CD14-positive monocyte (primary cell): Measurements from ENCODE around the gene KLC1. TPM values are rescaled to one million over a fixed set of nuclear protein-coding genes. Genes with fewer than 3 reads are reported as not detected.

Experiments used
- DNase-seq, 3 donors: peaks; one replicate each; pipeline ENCODE4 v3.0.0-alpha.2; 2011 to 2022
- H2AFZ ChIP-seq: 2 replicates; pipeline ENCODE4 v1.6.0; 2012; ENCODE audit warnings: mild to moderate bottlenecking, low read depth, low read length, inconsistent platforms; ENCODE audit not compliant: insufficient read depth, poor library complexity, severe bottlenecking
- H3K27ac ChIP-seq, 2 donors: 1 replicate in 1 of 2; 2 replicates in 1 of 2; pipeline ENCODE4 v1.5.1; 2012 to 2013; ENCODE audit warnings: low read length in 2 of 2, control low read depth in 1 of 2, inconsistent platforms in 1 of 2, low read depth in 1 of 2, mild to moderate bottlenecking in 1 of 2
- H3K27me3 ChIP-seq, 2 donors: one replicate each; pipeline versions ENCODE4 v1.6.0 to v1.6.1; 2011 to 2013; ENCODE audit warnings: low read length in 2 of 2; ENCODE audit not compliant: control insufficient read depth in 2 of 2, insufficient read depth in 2 of 2
- H3K36me3 ChIP-seq, 2 donors: replicated peaks in 1 of 2; 1 replicate in 1 of 2; 2 replicates in 1 of 2; pipeline versions ENCODE4 v1.5.1 to v1.6.1; 2012 to 2013; ENCODE audit warnings: low read length in 2 of 2, control low read depth in 1 of 2, inconsistent platforms in 1 of 2, mild to moderate bottlenecking in 1 of 2; ENCODE audit not compliant: insufficient read depth in 2 of 2, control insufficient read depth in 1 of 2
- H3K4me1 ChIP-seq, 2 donors: 1 replicate in 1 of 2; 2 replicates in 1 of 2; pipeline versions ENCODE4 v1.5.1 to v1.6.1; 2012 to 2013; ENCODE audit warnings: low read length in 2 of 2, control low read depth in 1 of 2, inconsistent platforms in 1 of 2, mild to moderate bottlenecking in 1 of 2, moderate library complexity in 1 of 2; ENCODE audit not compliant: insufficient read depth in 2 of 2, control insufficient read depth in 1 of 2
- H3K4me2 ChIP-seq: replicated peaks from 2 replicates; pipeline ENCODE3; 2012; ENCODE audit warnings: low read length, moderate library complexity, mild to moderate bottlenecking; ENCODE audit not compliant: poor library complexity, severe bottlenecking; ENCODE audit errors: extremely low read depth
- H3K4me3 ChIP-seq, 3 experiments: fragments of 200-600 bp in 1 of 3; sonication (generic) in 1 of 3; replicated peaks in 1 of 3; 1 replicate in 2 of 3; 2 replicates in 1 of 3; pipeline ENCODE4 v1.5.1; 2011 to 2013; ENCODE audit warnings: low read length in 3 of 3, mild to moderate bottlenecking in 3 of 3, control low read depth in 2 of 3, low read depth in 2 of 3, inconsistent platforms in 1 of 3, moderate library complexity in 1 of 3
- H3K79me2 ChIP-seq: 2 replicates; pipeline ENCODE4 v1.6.0; 2012; ENCODE audit warnings: mild to moderate bottlenecking, control low read depth, inconsistent platforms, low read length, moderate library complexity; ENCODE audit not compliant: insufficient read depth
- H3K9ac ChIP-seq: 2 replicates; pipeline ENCODE4 v1.6.0; 2017; ENCODE audit warnings: low read length, mild to moderate bottlenecking; ENCODE audit not compliant: insufficient read depth, poor library complexity, severe bottlenecking
- H3K9me3 ChIP-seq, 2 donors: replicated peaks in 1 of 2; 1 replicate in 1 of 2; 2 replicates in 1 of 2; pipeline versions ENCODE4 v1.5.1 to v1.6.1; 2012 to 2013; ENCODE audit warnings: low read length in 2 of 2, control low read depth in 1 of 2; ENCODE audit not compliant: control insufficient read depth in 1 of 2, insufficient read depth in 1 of 2
- H4K20me1 ChIP-seq: 2 replicates; pipeline ENCODE4 v1.6.0; 2012; ENCODE audit warnings: mild to moderate bottlenecking, low read length, control low read depth, moderate library complexity; ENCODE audit not compliant: insufficient read depth
- H3K27ac Mint-ChIP-seq, 7 donors: one replicate each; pipeline ENCODE4 v1.8.0; 2020; ENCODE audit warnings: mild to moderate bottlenecking in 7 of 7, mixed read lengths in 7 of 7, moderate library complexity in 6 of 7, inconsistent platforms in 2 of 7
- H3K27me3 Mint-ChIP-seq, 3 donors: one replicate each; pipeline ENCODE4 v1.8.0; 2021 to 2022; ENCODE audit warnings: low read depth in 3 of 3, mild to moderate bottlenecking in 3 of 3, mixed read lengths in 3 of 3, moderate library complexity in 3 of 3, inconsistent platforms in 1 of 3
- H3K36me3 Mint-ChIP-seq, 2 donors: one replicate each; pipeline ENCODE4 v1.8.0; 2020; ENCODE audit warnings: mixed read lengths in 2 of 2, inconsistent platforms in 1 of 2, mild to moderate bottlenecking in 1 of 2
- H3K4me1 Mint-ChIP-seq: one replicate; pipeline ENCODE4 v1.8.0; 2020; ENCODE audit warnings: mild to moderate bottlenecking, mixed read lengths
- H3K4me3 Mint-ChIP-seq, 2 donors: one replicate each; pipeline ENCODE4 v1.8.0; 2020; ENCODE audit warnings: mild to moderate bottlenecking in 2 of 2, mixed read lengths in 2 of 2, moderate library complexity in 1 of 2
- H3K9me3 Mint-ChIP-seq, 7 donors: one replicate each; pipeline ENCODE4 v1.8.0; 2020 to 2022; ENCODE audit warnings: mixed read lengths in 7 of 7, mild to moderate bottlenecking in 6 of 7, moderate library complexity in 6 of 7, inconsistent platforms in 2 of 7
- WGBS: methylation state at CpG from one replicate; pipeline ENCODE4 v1.1.5; 2013; ENCODE audit warnings: missing lambda C conversion rate; ENCODE audit not compliant: insufficient coverage; 5-methylcytosine and 5-hydroxymethylcytosine counted together
- intact Hi-C, 2 donors: fragments of 100-400 bp; cut with micrococcal nuclease; formaldehyde crosslinking; loops; one replicate each; pipeline versions ENCODE4 v1.15.0 to v1.15.1; 2023
- polyA plus RNA-seq, 3 donors: library from polyadenylated mRNA; depleted of rRNA in 1 of 3; unstranded in 2 of 3; stranded (reverse) in 1 of 3; fragments of 300-500 nt in 2 of 3; fragments of >200 nt in 1 of 3; fragmentation: Illumina TruSeq in 2 of 3; gene quantifications; 1 replicate in 2 of 3; 2 replicates in 1 of 3; pipeline ENCODE4 v1.2.3, GENCODE V29; 2012 to 2021
- TF ChIP-seq, protein P1 (sequence below): fragments of 200-600 bp; IDR thresholded peaks from one replicate; pipeline ENCODE4 v1.8.0; 2022; ENCODE audit warnings: antibody characterized with exemption, mild to moderate bottlenecking

Gene KLC1
- polyA plus RNA-seq, 3 donors, result 41.5 to 108 (median 46.6) TPM

DNA sequence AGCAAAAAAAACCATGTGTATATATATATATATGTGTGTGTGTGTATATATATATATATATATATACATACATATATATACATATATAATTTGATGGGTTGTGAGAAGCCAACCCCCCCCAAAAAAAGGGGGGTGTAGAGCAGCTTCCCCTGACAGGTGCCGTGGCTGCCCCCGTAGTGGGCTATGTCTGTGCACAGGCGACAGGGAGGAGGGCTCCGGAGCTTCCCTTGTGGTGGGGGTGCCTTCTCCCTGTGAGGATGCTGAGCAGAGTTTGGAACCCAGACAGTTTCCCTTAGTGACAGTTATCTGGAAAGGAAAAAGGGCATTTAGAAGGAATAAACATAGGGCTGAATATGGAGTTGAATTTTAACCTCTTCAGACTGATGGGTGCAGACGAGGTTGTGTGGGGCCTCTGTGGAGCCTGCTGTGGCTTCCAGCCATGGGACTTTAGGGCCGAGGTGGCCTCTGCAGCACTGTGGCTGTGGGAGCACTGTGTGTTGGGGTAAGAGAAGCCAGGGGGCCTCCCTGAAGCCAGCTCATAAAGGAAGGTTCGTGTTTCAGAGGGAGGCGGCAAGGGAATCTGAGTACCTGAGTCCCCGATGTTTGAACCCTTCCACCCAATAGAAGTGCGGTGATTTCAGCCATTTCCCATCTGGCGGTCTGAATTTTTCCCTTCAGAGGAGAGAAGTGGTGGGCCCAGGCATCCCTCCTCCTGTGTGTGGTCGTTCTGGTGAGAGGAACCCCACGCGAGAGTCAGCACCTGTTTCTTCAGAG, 66.5 kb downstream of the KLC1 start:
- Histone ChIP-seq H3K9me3 (no peaks in the 10 kb centered on the region), H3K36me3 (peaks cover 84 to 92% of the 10 kb centered on the region in 2 donors), H3K4me2 (no peak overlapping the region), H4K20me1 (peaks cover 84% of the 10 kb centered on the region), H3K27me3 (no peaks in the 10 kb centered on the region), H3K79me2 (peaks cover 7% of the 10 kb centered on the region), H3K27ac (no peak overlapping the region), H3K4me1 (no peaks in the 10 kb centered on the region), H3K9ac (no peak overlapping the region), H3K4me3 (no peak overlapping the region), H2AFZ (no peak overlapping the region)
- H3K27ac Mint-ChIP-seq, result peak overlapping the region in 3 of 7 donors; percentile 14 to 45 (median 37)
- H3K4me3 Mint-ChIP-seq, result no peak overlapping the region
- H3K36me3 Mint-ChIP-seq, result peaks cover 48 to 78% of the 10 kb centered on the region in 2 donors
- peaks cover 0 to 2% (median 0%) of the 10 kb centered on the region in 7 donors for H3K9me3 Mint-ChIP-seq
- no peaks in the 10 kb centered on the region for H3K27me3 Mint-ChIP-seq
- intact Hi-C loops, result no loop called here
- TF ChIP-seq, protein P1, sequence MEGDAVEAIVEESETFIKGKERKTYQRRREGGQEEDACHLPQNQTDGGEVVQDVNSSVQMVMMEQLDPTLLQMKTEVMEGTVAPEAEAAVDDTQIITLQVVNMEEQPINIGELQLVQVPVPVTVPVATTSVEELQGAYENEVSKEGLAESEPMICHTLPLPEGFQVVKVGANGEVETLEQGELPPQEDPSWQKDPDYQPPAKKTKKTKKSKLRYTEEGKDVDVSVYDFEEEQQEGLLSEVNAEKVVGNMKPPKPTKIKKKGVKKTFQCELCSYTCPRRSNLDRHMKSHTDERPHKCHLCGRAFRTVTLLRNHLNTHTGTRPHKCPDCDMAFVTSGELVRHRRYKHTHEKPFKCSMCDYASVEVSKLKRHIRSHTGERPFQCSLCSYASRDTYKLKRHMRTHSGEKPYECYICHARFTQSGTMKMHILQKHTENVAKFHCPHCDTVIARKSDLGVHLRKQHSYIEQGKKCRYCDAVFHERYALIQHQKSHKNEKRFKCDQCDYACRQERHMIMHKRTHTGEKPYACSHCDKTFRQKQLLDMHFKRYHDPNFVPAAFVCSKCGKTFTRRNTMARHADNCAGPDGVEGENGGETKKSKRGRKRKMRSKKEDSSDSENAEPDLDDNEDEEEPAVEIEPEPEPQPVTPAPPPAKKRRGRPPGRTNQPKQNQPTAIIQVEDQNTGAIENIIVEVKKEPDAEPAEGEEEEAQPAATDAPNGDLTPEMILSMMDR, result no peak
- no peak for DNase-seq
- peaks cover 12% of the 10 kb centered on the region for H3K4me1 Mint-ChIP-seq
- WGBS, result 67% methylated on average over 8 of the region's 14 CpGs

DNA sequence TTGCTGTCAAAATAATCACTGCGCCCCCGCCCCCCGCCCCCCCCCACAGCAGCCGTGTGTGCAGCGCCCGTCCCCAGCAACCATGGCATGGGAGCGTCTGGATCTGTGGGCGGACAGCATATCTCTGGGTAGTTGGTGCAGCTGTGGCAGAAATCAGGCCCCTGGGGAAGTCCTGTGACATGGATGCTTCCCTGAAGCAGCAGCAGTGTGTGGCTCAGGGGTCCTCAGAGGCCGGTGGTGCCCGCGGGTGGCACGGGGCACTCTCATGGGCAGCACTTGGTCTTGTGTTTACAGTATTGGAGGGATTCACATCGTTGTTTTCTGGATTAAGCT, 67.0 kb downstream of the KLC1 start:
- Histone ChIP-seq H3K27me3 (no peaks in the 10 kb centered on the region), H3K4me3 (no peak overlapping the region), H3K27ac (no peak overlapping the region), H3K79me2 (peaks cover 7% of the 10 kb centered on the region), H4K20me1 (peaks cover 84% of the 10 kb centered on the region), H3K4me1 (no peaks in the 10 kb centered on the region), H3K9me3 (no peaks in the 10 kb centered on the region), H2AFZ (no peak overlapping the region), H3K36me3 (peaks cover 83 to 92% of the 10 kb centered on the region in 2 donors), H3K4me2 (no peak overlapping the region), H3K9ac (no peak overlapping the region)
- TF ChIP-seq, protein P1, result no peak
- intact Hi-C loops, result no loop called here
- DNase-seq, result no peak
- no peaks in the 10 kb centered on the region for H3K9me3 Mint-ChIP-seq
- WGBS, result 70% methylated on average over 7 of the region's 13 CpGs
- H3K36me3 Mint-ChIP-seq, result peaks cover 44 to 76% of the 10 kb centered on the region in 2 donors
- peaks cover 12% of the 10 kb centered on the region for H3K4me1 Mint-ChIP-seq
- no peaks in the 10 kb centered on the region for H3K27me3 Mint-ChIP-seq
- no peak overlapping the region for H3K4me3 Mint-ChIP-seq
- H3K27ac Mint-ChIP-seq, result peak overlapping the region in 2 of 7 donors; percentile 16 to 68
